Natural killer cell (primary cell): ENCODE data around the gene RASGRP3. TPM values are rescaled to one million over a fixed set of nuclear protein-coding genes. Genes with fewer than 3 reads are reported as not detected.

Experiments
- ATAC-seq, 3 donors: fragments of 150-1000 bp in 2 of 3; fragments of 200-7000 bp in 1 of 3; cut with Tn5 transposase; 1 replicate in 1 of 3; 2 replicates in 2 of 3; pipeline ENCODE4 v1.10.0; 2021; ENCODE audit warnings: mild to moderate bottlenecking in 2 of 3, moderate library complexity in 2 of 3
- DNase-seq, 2 donors: peaks; one replicate each; pipeline versions ENCODE4 v3.0.0 to v3.0.0-alpha.2; 2013 to 2021; ENCODE audit warnings: mixed read lengths in 1 of 2
- H3K27ac ChIP-seq: one replicate; pipeline ENCODE4 v1.5.1; 2013; ENCODE audit warnings: mild to moderate bottlenecking, low read length
- H3K27me3 ChIP-seq: one replicate; pipeline ENCODE4 v1.6.1; 2013; ENCODE audit warnings: low read length; ENCODE audit not compliant: control insufficient read depth, insufficient read depth
- H3K36me3 ChIP-seq: one replicate; pipeline ENCODE4 v1.6.1; 2013; ENCODE audit warnings: low read length; ENCODE audit not compliant: control insufficient read depth, insufficient read depth
- H3K4me1 ChIP-seq: one replicate; pipeline ENCODE4 v1.6.1; 2013; ENCODE audit warnings: low read length; ENCODE audit not compliant: control insufficient read depth, insufficient read depth
- H3K4me3 ChIP-seq: one replicate; pipeline ENCODE4 v1.5.1; 2013; ENCODE audit warnings: low read length
- H3K9me3 ChIP-seq: one replicate; pipeline ENCODE4 v1.6.1; 2013; ENCODE audit warnings: low read length; ENCODE audit not compliant: control insufficient read depth, insufficient read depth
- H3K27ac Mint-ChIP-seq, 2 donors: one replicate each; pipeline ENCODE4 v1.8.0; 2022; ENCODE audit warnings: mild to moderate bottlenecking in 2 of 2, mixed read lengths in 2 of 2, moderate library complexity in 1 of 2
- H3K27me3 Mint-ChIP-seq, 2 donors: one replicate each; pipeline ENCODE4 v1.8.0; 2022; ENCODE audit warnings: low read depth in 2 of 2, mixed read lengths in 2 of 2
- H3K36me3 Mint-ChIP-seq: one replicate; pipeline ENCODE4 v1.8.0; 2022; ENCODE audit warnings: mixed read lengths
- H3K4me1 Mint-ChIP-seq, 2 donors: one replicate each; pipeline ENCODE4 v1.8.0; 2022; ENCODE audit warnings: mixed read lengths in 2 of 2
- H3K4me3 Mint-ChIP-seq: one replicate; pipeline ENCODE4 v1.8.0; 2022; ENCODE audit warnings: mild to moderate bottlenecking, moderate library complexity, mixed read lengths
- H3K9me3 Mint-ChIP-seq, 2 donors: one replicate each; pipeline ENCODE4 v1.8.0; 2022; ENCODE audit warnings: mixed read lengths in 2 of 2
- WGBS: methylation state at CpG from one replicate; pipeline ENCODE4 v1.1.7; 2013; ENCODE audit warnings: missing lambda C conversion rate; ENCODE audit not compliant: insufficient coverage; 5-methylcytosine and 5-hydroxymethylcytosine counted together
- intact Hi-C: fragments of 100-400 bp; cut with micrococcal nuclease; formaldehyde crosslinking; loops from one replicate; pipeline ENCODE4 v1.14.2; 2022
- total RNA-seq, 4 donors: library from RNA; stranded (reverse); fragments of 120-200 nt in 1 of 4; gene quantifications; one replicate each; pipeline versions ENCODE4 v1.2.3 to v1.2.4, GENCODE V29; 2013 to 2022
- TF ChIP-seq, protein P1 (sequence below): fragments of 200-600 bp; IDR thresholded peaks from one replicate; pipeline ENCODE4 v1.8.0; 2022; ENCODE audit warnings: antibody characterized with exemption

Gene RASGRP3
- total RNA-seq, 3 donors from 2014 or later (not counting 1 experiment from before 2014, with no cell fraction given), result 1.8 to 21.1 (median 2.7) TPM

DNA sequence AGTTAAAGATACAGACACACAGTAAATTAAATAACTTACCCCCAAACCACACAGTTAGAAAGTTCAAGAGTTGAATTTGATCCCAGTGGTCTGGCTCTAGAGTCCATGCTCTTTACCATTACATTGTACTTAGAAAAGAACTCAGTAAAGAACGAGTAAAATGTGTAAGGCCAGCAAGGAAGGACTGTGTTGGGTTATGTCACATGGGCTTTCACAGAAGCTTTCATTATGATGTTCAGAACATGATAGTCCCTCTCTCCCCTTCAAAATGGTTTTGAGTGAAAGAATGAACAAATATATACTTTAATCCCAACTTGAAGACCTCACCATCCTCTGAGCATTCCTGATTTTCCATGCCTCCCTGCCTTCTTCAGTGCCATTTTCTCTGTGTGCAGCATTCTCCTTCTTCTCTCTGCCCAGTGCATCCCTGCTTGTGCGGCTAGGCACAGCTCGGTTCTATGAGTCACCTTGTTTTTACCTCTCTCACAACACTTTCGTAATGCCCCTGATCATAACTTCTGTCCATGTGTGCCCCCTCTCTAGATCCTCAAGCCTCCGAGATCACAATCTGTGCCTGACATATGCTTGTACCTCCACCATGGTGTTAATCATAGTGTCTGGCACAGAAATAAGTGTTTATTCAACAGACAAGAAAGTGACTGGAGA lies 22.0 kb downstream of the RASGRP3 start:
- TF ChIP-seq, protein P1, sequence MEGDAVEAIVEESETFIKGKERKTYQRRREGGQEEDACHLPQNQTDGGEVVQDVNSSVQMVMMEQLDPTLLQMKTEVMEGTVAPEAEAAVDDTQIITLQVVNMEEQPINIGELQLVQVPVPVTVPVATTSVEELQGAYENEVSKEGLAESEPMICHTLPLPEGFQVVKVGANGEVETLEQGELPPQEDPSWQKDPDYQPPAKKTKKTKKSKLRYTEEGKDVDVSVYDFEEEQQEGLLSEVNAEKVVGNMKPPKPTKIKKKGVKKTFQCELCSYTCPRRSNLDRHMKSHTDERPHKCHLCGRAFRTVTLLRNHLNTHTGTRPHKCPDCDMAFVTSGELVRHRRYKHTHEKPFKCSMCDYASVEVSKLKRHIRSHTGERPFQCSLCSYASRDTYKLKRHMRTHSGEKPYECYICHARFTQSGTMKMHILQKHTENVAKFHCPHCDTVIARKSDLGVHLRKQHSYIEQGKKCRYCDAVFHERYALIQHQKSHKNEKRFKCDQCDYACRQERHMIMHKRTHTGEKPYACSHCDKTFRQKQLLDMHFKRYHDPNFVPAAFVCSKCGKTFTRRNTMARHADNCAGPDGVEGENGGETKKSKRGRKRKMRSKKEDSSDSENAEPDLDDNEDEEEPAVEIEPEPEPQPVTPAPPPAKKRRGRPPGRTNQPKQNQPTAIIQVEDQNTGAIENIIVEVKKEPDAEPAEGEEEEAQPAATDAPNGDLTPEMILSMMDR, result no peak
- H3K4me3 Mint-ChIP-seq, result no peak overlapping the region
- no peak for DNase-seq
- intact Hi-C loops, result no loop called here
- no peaks in the 10 kb centered on the region for H3K9me3 ChIP-seq
- H3K4me1 ChIP-seq, result peaks cover 9% of the 10 kb centered on the region
- peak in 1 of 3 donors; percentile 28 for ATAC-seq
- H3K27me3 ChIP-seq, result no peaks in the 10 kb centered on the region
- 77% methylated on average over 4 of the region's 5 CpGs for WGBS
- no peaks in the 10 kb centered on the region for H3K36me3 ChIP-seq
- H3K27me3 Mint-ChIP-seq, result peaks cover 29 to 54% of the 10 kb centered on the region in 2 donors
- H3K36me3 Mint-ChIP-seq, result no peaks in the 10 kb centered on the region
- no peak overlapping the region for H3K27ac Mint-ChIP-seq
- no peaks in the 10 kb centered on the region for H3K9me3 Mint-ChIP-seq
- H3K4me3 ChIP-seq, result no peak overlapping the region
- H3K27ac ChIP-seq, result peak overlapping the region; percentile 19
- H3K4me1 Mint-ChIP-seq, result peaks cover 23 to 29% of the 10 kb centered on the region in 2 donors

DNA sequence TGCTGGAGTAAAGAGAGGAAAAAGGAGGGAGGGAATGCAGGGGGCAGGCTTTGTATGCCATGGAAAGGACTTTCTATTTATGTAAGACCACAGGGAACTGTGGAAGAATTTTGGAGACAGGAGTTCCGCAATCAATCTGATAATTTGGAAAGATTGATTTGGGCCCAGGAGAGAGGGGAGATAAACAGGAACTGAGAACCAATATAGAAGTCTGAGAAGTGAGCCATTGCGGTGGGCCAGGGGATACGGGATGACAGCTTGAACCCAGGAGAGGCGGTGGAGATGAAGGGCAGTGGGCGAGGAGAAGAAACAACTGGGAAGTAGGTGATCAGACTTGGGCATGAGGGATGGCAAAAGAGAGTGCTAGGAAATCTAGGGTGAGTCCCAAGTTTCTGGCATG lies 23.7 kb downstream of the RASGRP3 start:
- Histone ChIP-seq H3K36me3 (no peaks in the 10 kb centered on the region), H3K9me3 (no peaks in the 10 kb centered on the region), H3K27ac (no peak overlapping the region), H3K27me3 (no peaks in the 10 kb centered on the region), H3K4me1 (peaks cover 9% of the 10 kb centered on the region), H3K4me3 (no peak overlapping the region)
- WGBS, result 86% methylated on average over 5 of the region's 5 CpGs
- no peak for ATAC-seq
- TF ChIP-seq, protein P1, result no peak
- peaks cover 23 to 29% of the 10 kb centered on the region in 2 donors for H3K4me1 Mint-ChIP-seq
- no peak overlapping the region for H3K27ac Mint-ChIP-seq
- no peaks in the 10 kb centered on the region for H3K36me3 Mint-ChIP-seq
- H3K4me3 Mint-ChIP-seq, result no peak overlapping the region
- peaks cover 26 to 55% of the 10 kb centered on the region in 2 donors for H3K27me3 Mint-ChIP-seq
- intact Hi-C loops, result no loop called here
- H3K9me3 Mint-ChIP-seq, result no peaks in the 10 kb centered on the region
- DNase-seq, result no peak

DNA sequence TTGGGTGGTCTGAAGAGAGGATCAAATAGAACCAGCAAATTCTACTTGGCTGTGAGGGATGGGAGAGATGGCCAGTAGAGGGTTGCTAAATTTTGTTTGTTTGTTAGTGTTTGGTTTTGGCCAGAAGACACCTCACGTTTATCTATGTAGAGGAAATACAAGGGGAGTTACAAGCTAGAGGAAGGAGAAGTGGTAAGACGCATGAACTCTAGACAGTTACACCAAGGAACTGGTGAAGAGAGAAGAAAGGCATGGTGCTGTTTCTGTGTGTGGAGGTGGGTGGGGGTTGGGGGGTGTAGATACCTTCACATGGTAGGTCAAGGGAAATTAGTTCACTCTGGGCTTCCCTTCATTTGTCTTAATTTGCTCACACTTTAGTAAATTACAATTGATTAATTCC lies 25.6 kb downstream of the RASGRP3 start:
- no peaks in the 10 kb centered on the region for H3K9me3 Mint-ChIP-seq
- peaks cover 29 to 43% of the 10 kb centered on the region in 2 donors for H3K27me3 Mint-ChIP-seq
- peaks cover 4% of the 10 kb centered on the region for H3K4me1 ChIP-seq
- no peak overlapping the region for H3K4me3 Mint-ChIP-seq
- intact Hi-C loops, result no loop called here
- H3K27ac ChIP-seq, result peak overlapping the region; percentile 18
- ATAC-seq, result peak in 1 of 3 donors; percentile 56
- TF ChIP-seq, protein P1, result no peak
- no peak overlapping the region for H3K4me3 ChIP-seq
- no peak for DNase-seq
- H3K27ac Mint-ChIP-seq, result no peak overlapping the region
- 29% methylated on average over 2 of the region's 2 CpGs for WGBS
- H3K4me1 Mint-ChIP-seq, result peaks cover 16 to 17% of the 10 kb centered on the region in 2 donors
- no peaks in the 10 kb centered on the region for H3K9me3 ChIP-seq
- H3K36me3 Mint-ChIP-seq, result no peaks in the 10 kb centered on the region
- no peaks in the 10 kb centered on the region for H3K36me3 ChIP-seq
- no peaks in the 10 kb centered on the region for H3K27me3 ChIP-seq

DNA sequence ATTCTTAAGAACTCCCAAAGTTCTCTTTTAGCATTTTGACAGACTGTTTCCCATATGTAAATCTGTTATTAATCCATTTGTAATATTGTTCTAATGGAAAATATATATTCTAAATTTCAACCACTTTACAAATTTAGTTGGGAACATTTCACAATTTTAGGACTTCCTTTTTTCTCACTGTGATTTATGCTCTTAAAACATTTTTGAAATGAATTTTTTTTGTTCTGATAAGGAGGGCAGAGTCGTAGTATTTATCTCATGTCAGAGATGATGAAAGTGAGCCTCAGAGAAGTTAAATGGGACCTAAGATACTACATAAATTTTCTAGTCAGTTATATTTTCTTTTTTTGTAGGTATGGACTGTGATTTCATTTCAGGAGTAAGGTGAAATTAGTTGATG lies 26.6 kb downstream of the RASGRP3 start:
- no peaks in the 10 kb centered on the region for H3K36me3 ChIP-seq
- H3K9me3 ChIP-seq, result no peaks in the 10 kb centered on the region
- intact Hi-C loops, result no loop called here
- TF ChIP-seq, protein P1, result no peak
- Mint-ChIP-seq H3K27me3 (peaks cover 35 to 51% of the 10 kb centered on the region in 2 donors), H3K36me3 (no peaks in the 10 kb centered on the region), H3K4me3 (no peak overlapping the region), H3K9me3 (no peaks in the 10 kb centered on the region), H3K27ac (no peak overlapping the region), H3K4me1 (peaks cover 7% of the 10 kb centered on the region in 2 donors)
- no peak for ATAC-seq
- H3K27me3 ChIP-seq, result no peaks in the 10 kb centered on the region
- H3K27ac ChIP-seq, result no peak overlapping the region
- no peak for DNase-seq
- H3K4me1 ChIP-seq, result peaks cover 4% of the 10 kb centered on the region
- WGBS, result 29% methylated on average over 1 of the region's 1 CpG
- H3K4me3 ChIP-seq, result no peak overlapping the region
